ENCODE data around the gene ZNF844.
"Not testable (repeated sequence)": the region's sequence is repeated elsewhere in the genome, so short reads cannot be mapped to it uniquely, and the experiment has no call there.

ZNF844 gene

DNA sequence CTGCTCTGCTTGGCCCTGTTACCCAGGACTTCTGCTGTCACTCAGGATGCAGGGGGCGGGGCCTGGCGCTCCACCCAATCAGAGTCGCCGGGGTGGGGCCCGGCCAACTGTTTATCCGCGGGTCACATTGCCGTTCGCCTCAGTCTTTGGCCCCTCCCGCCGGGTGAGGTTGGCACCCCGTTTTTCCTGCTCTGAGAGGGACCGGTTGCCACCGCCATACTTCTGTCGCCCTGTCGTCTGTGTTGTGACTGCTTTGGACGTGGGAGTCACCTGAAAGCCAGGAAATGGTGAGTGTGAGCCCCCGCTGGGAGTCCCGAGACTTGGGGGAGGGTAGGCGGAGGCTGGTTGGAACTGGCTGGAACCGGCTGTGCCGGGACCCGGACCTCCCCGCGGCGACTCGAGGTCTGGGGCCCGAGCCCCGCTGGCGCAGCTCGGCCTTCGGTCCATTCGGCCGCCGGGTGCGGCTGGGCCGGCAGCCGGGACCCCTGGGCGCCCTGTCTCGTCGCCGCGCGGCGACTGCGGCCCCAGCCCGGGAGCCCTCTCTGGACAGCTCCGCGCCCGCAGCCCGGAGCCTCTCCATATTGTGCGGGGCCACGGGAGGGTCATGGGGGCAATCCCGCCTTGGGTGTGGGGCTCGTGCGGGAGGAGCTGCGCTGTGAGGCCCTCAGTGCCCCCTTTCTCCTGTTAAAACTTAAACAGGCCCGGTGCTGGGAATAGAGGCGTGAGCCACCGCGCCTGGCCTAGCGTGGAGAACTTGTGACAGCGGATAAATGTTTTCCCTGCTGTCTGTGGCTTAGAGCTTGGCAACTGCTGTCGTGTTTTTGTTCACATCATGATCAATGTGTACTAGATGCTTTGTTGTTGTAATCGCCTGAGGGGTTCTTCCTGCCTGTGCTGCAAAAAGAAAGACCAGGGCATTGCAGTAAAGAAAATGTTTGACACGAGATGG lies at the start of gene ZNF844:
ZNF844 (plus strand) TSS at position 142 of the 949 bp plus-strand sequence; CDS start at position 285, 143 bp downstream.
- intact Hi-C loops (cut with DNase I): loop anchor here (10.0 kb wide), 1 partner anchor 80 kb away; the partner anchor contains the start of gene ZNF20
- peak; percentile 96 to 99 (median 99) for DNase-seq

DNA sequence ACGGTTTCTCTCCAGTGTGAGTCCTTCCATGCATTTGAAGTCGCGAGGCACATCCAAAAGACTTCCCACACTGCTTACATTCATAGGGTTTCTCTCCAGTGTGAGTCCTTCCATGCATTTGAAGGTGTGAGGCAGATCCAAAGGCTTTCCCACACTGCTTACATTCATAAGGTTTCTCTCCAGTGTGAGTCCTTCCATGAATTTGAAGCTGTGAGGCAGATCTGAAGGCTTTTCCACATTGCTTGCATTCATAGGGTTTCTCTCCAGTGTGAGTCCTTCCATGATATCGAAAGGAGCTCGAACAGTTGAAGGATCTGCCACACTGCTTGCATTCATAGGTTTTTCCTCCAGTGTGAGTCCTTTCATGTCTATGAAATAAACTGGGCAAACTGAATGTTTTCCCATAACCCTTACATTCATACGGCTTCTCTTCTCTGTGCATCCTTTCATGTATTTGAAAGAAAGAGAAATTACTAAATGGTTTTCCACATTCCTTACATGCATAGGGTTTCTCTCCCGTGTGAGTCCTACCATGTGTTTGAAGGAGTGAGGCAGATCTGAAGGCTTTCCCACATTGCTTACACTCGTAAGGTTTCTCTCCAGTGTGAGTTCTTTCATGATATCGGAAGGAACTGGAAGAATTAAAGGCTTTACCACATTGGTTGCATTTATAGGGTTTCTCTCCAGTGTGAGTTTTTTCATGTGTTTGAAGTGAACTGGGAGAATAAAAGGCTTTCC lies 49.3 kb upstream of the ZNF844 start:
- DNase-seq: no peak
- intact Hi-C loops (cut with DNase I): no loop called here

DNA sequence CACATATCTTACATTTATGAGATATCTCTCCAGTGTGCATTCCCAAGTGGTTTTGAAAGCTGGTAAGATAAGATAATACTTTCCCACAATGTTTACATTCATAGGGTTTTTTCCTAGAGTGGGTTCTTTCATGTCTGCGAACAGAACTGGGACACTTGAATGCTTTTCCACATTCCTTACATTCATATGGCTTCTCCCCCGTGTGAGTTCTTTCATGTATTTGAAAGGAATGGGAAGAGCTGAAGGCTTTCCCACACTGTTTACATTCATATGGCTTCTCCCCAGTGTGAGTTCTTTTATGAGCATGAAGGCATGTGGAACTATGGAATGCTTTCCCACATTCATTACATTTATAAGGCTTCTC lies 48.8 kb upstream of the ZNF844 start:
- DNase-seq: no peak
- intact Hi-C loops (cut with DNase I): no loop called here

DNA sequence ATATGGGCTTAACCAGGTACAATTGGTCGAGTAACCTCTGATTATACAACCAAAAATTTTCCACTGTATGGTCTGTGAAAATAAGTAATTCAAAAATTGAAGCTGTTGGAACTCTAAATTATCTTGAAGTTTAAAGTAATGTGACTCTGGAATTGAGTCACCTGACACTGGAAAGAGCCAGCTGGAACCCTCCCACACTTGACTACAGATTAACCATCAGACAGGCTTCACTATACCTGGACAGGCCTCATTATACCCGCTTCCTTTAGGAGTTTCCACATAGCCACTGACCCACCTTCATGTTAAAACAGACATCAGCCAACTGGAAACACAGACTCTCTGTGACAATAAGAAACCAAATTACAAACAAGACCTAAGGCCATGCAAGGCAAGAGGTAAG lies 30.3 kb upstream of the ZNF844 start:
- intact Hi-C loops (cut with DNase I): no loop called here
- no peak for DNase-seq

DNA sequence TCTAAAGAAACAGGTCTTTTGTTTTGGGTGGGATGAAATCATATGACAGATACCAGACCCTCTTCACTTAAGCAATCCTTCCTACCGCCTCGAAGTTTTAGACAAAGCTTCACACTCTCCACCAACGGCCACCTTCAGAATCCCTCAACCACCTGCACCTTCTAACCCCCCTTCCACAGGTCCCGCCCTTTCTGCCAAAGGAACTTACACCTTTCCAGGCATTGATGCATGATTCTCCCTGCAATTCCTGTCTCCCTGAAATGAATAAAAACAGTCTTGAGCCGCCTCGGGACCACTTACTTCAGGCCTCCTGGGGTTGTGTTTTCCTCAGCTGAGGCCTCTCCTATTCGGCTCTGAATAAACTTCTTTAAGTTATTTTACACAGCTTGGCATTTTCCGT lies 29.9 kb upstream of the ZNF844 start:
- DNase-seq: no peak
- intact Hi-C loops (cut with DNase I): no loop called here

DNA sequence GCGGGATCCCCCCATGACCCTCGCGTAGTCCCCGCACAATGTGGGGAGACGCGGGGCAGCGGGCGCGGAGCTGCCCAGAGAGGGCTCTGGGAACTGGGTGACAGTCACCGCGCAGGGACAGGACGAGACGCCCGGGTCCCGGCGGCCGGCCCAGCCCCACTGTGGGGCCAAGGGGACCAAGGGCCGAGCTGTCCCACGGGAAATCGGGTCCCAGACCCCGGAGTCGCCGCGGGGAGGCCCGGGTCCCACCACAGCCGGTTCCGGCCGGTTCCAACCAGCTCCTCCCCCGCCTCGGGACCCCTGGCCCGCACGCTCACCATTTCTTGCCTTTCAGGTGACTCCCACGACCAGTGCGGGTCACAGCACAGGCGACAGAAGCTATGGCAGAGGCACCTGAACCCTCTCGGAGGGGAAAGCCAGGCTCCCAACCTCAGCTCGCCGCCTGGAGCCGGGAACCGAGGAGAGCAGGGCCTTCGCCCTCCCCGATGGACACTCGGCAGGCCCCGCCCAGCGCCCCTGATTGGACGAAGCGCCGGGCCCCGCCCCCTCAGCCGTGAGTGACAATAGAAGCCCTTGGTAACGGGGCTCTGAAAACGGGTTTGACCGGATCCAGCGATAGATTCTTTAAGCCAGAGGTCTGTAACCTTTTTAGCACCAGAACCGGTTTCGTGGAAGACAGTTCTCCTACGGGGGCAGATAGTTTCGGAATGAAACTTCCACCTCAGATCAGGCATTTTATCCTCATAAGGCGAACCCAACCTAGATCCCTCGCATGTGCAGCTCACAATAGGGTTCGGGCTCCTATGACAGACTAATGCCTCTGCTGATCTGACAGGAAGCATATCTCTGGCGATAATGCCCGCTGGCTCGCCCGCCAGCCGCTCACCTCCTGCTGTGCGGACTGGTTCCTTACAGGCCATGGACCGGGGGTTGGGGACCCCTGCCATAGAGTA lies 29.0 kb upstream of the ZNF844 start, which contains the start of gene ZNF433:
ZNF433 (minus strand) TSS at position 460 of the 953 bp plus-strand sequence; CDS start at position 320, 140 bp downstream.
- intact Hi-C loops (cut with DNase I): no loop called here
- DNase-seq: peak; percentile 93 to 98 (median 97)

DNA sequence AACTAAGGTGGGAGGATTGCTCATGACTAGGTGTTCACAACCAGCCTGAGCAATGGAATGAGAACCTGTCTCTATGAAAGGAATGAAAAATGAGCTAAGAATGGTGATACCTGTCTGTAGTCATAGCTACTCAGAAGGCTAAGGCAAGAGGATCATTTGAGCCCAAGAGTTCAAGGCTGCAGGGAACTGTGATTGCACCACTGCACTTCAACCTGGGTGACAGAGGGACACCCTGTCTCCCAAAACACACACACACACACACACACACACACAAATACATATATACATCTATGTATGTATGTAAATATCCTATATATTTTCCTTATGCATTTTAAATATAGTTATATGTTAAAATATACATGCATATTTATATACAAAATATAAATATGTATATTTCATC lies 21.6 kb upstream of the ZNF844 start:
- DNase-seq: no peak
- intact Hi-C loops (cut with DNase I): no loop called here

DNA sequence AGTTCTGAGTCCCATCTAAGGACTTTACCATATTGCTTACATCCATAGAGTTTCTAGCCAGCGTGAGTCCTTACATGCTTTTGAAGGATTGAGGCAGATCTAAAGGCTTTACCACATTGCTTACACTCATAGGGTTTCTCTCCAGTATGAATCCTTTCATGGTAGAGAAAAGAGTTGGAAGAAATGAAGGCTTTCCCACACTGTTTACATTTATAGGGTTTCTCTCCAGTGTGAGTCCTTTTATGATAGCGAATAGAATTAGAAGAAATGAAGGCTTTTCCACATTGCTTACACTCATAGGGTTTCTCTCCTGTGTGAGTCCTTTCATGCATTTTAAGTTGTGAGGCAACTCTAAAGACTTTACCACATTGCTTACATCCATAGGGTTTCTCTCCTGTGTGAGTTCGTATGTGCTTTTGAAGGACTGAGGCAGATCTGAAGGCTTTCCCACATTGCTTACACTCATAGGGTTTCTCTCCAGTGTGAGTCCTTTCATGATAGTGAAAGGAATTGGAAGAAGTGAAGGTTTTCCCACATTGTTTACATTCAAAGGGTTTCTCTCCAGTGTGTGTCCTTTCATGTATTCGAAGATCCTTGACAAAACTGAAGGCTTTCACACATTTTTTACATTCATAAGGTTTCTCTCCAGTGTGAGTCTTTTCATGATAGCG lies 20.6 kb upstream of the ZNF844 start:
- no peak for DNase-seq
- intact Hi-C loops (cut with DNase I): no loop called here

DNA sequence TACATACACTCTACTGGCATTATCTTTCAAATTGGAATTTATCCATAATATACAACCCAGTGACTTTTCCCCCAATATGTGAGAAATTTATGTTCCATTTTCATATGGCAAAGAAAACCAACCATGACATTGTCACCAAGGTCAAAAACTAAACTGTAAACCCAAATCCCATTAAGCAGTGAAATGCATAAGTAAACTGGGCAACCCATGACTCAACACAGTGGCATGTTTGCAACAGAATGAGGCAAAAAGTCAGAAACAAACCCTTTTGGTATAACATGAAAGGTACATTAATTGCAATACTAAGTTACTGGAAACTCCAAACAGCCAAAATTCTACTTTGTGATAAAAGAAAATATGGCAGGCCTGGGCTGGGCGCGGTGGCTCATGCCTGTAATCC lies 16.7 kb upstream of the ZNF844 start:
- intact Hi-C loops (cut with DNase I): no loop called here
- no peak for DNase-seq

DNA sequence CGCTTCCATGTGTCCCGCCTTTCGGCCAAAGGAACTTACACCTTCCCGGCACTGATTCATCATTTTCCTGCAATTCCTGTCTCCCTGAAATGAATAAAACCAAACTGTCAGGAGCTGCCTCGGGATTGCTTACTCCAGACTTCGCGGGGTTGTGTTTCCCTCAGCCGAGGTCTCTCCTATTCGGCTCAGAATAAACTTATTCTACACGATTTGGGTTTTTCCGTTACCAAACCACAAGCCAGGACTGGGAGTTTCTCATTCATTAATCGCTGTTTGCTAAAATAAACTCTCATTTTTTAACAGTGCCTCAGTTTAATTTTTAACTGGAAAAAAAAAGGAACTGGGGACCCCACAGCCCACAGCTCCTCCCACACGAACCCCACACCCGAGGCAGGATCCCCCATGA lies 12.4 kb upstream of the ZNF844 start:
- intact Hi-C loops (cut with DNase I): no loop called here
- DNase-seq: no peak

DNA sequence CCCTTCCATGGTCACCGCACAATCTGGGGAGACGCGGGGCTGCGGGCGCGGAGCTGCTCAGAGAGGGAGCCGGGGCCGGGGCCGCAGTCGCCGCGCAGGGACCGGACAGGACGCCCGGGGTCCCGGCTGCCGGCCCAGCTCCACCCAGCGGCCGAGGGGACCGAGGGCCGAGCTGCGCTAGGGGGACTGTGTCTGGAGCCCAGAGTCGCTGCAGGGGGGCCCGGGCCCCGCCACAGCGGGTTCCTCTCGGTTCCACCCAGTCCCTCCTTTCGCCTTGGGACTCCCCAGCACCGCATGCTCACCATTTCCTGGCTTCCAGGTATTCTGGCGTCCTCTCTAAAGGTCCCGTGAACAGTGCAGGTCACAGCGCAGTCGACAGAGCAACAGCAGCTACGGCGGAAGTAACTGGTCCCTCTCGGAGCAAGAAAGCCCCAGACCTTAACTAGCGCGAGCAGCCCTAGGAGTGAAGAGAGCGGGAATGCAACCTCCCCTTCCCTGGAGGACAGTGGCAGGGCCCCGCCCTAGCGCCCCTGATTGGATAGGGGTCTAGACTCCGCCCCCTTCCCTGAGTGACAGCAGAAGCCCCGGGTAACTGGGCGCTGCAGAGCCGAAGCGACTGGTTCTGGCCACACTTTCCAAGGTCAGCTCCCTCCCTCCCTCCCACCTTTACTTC lies 11.9 kb upstream of the ZNF844 start, which contains the start of gene ZNF878:
ZNF878 (minus strand) TSS at position 465 of the 673 bp plus-strand sequence; CDS start at position 305, 160 bp downstream.
- intact Hi-C loops (cut with DNase I): no loop called here
- DNase-seq: peak; percentile 80 to 96 (median 91)

DNA sequence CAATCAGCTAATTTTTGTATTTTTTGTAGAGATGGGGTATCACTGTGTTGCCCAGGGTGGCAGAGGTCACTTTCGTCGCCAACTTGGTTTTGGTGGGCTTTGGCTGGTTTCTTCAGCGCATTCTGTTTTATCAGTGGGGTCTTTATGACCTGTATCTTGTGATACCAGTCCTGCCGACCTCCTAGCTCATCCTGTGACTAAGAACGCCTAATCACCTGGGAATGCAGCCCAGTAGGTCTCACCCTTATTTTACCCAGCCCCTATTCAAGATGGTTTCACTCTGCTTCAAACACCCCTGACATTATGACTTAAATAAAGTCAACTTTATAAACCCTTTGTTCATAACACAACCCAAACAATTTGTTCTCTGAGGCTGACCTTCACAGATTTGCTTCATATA lies 8.7 kb upstream of the ZNF844 start:
- DNase-seq: no peak
- intact Hi-C loops (cut with DNase I): no loop called here

DNA sequence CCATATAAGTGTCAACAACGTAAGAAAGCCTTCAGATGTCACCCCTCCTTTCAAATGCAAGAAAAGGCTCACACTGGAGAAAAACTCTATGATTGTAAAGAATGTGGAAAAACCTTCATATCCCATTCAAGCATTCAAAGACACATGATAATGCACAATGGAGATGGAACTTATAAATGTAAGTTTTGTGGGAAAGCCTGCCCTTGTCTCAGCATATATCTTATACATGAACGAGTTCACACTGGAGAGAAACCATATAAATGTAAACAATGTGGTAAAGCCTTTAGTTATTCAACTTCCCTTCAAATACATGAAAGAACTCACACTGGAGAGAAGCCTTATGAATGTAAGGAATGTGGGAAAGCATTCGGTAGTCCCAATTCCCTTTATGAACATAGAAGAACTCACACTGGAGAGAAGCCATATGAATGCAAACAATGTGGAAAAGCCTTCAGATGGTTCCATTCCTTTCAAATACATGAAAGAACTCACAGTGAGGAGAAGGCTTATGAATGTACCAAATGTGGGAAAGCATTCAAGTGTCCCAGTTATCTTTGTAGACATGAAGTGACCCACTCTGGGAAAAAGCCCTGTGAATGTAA lies 11.1 kb downstream of the ZNF844 start:
- DNase-seq: no peak
- intact Hi-C loops (cut with DNase I): no loop called here

DNA sequence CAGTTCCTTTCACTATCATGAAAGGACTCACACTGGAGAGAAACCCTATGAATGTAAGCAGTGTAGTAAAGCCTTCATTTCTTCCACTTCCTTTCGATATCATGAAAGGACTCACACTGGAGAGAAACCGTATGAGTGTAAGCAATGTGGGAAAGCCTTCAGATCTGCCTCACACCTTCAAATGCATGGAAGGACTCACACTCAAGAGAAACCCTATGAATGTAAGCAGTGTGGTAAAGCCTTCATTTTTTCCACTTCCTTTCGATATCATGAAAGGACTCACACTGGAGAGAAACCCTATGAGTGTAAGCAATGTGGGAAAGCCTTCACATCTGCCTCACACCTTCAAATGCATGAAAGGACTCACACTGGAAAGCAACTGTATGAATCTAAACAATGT lies 11.8 kb downstream of the ZNF844 start:
- intact Hi-C loops (cut with DNase I); DNase-seq: not testable (repeated sequence)

DNA sequence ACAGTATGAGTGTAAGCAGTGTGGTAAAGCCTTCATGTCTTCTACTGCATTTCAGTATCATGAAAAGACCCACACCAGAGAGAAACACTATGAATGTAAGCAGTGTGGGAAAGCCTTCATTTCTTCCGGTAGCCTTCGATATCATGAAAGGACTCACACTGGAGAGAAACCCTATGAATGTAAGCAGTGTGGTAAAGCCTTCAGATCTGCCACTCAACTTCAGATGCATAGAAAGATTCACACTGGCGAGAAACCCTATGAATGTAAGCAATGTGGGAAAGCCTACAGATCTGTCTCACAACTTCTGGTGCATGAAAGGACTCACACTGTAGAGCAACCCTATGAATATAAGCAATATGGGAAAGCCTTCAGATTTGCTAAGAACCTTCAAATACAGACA lies 12.8 kb downstream of the ZNF844 start:
- intact Hi-C loops (cut with DNase I): no loop called here
- DNase-seq: no peak

DNA sequence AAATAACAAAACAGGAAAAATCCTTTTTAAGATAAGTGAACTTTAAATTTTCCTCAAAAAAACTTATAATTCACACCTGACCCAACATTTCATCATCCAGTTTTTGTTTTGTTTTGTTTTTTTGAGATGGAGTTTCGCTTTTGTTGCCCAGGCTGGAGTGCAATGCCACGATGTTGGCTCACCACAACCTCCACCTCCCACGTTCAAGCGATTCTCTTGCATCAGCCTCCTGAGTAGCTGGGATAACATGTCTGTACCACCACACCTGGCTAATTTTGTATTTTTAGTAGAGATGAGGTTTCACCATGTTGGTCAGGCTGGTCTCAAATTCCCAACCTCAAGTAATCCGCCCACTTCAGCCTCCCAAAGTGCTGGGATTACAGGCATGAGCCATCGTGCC lies 18.8 kb downstream of the ZNF844 start:
- DNase-seq; intact Hi-C loops (cut with DNase I): not testable (repeated sequence)

DNA sequence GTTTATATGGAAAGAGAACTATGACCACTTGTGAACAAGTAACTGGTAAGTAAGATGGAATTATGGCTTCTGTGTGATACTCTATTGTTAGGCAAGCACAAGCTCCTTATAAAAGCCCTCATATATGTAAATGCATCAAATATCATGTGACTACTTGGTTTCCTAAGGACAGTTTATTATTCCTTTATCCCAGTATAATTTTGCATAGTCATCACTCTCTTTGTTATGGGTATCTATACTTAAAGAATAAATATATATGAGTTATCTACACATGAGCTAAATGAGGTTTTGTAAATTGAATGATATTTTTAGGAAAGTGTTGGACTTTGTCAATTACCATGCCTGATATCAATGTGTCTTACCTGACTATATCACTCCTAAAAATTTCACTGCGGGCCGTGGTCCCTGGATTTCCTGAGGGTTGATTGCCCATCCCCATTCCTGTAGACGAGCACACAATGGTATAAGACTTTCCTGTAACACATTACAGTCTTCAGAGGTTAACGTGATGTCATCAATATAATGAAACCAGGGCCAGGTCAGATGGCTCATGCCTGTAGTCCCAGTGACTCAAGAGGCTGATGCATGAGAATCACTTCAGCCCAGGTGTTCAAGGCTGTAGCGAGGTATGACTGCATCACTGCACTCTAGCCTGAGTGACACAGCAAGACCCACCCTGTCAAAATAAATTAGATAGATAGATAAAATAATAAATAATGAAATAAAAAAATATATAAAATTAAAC lies 20.7 kb downstream of the ZNF844 start:
- intact Hi-C loops (cut with DNase I): no loop called here
- no peak for DNase-seq
